ENCODE measurements around the gene ERC2. TPM values are rescaled to one million over a fixed set of nuclear protein-coding genes. Genes with fewer than 3 reads are reported as not detected.

The ERC2 gene
- total RNA-seq, 2 experiments from 2014 or later: not detected

GRCh38 chr3:55947406-55947805 is 520.9 kb downstream of the ERC2 start:
- Mint-ChIP-seq H3K27ac (no peak overlapping the region), H3K4me3 (no peak overlapping the region), H3K4me1 (no peaks in the 10 kb centered on the region), H3K9me3 (no peaks in the 10 kb centered on the region), H3K27me3 (no peaks in the 10 kb centered on the region), H3K36me3 (no peaks in the 10 kb centered on the region)
- DNase-seq (no peak), ATAC-seq (ENCODE audit: low read depth) (no peak)
- POLR2A ChIA-PET: no interaction called here

- Mint-ChIP-seq H3K36me3 (no peaks in the 10 kb centered on the region), H3K4me3 (no peak overlapping the region), H3K9me3 (no peaks in the 10 kb centered on the region), H3K27me3 (no peaks in the 10 kb centered on the region), H3K4me1 (no peaks in the 10 kb centered on the region), H3K27ac (no peak overlapping the region)
- ATAC-seq (ENCODE audit: low read depth) (no peak), DNase-seq (no peak)
- POLR2A ChIA-PET: no interaction called here
Observed at GRCh38 chr3:55946574-55947160, 521.6 kb downstream of the ERC2 start.

GRCh38 chr3:55942868-55943267 is 525.4 kb downstream of the ERC2 start:
- no peaks in the 10 kb centered on the region for H3K27me3 Mint-ChIP-seq
- DNase-seq: no peak
- no peaks in the 10 kb centered on the region for H3K9me3 Mint-ChIP-seq
- H3K36me3 Mint-ChIP-seq: no peaks in the 10 kb centered on the region
- no peak for ATAC-seq (ENCODE audit: low read depth)
- H3K27ac Mint-ChIP-seq: no peak overlapping the region
- H3K4me1 Mint-ChIP-seq: no peaks in the 10 kb centered on the region
- H3K4me3 Mint-ChIP-seq: no peak overlapping the region
- POLR2A ChIA-PET: no interaction called here

GRCh38 chr3:55939287-55939686 is 529.0 kb downstream of the ERC2 start:
- Mint-ChIP-seq H3K27ac (no peak overlapping the region), H3K27me3 (no peaks in the 10 kb centered on the region), H3K4me1 (no peaks in the 10 kb centered on the region), H3K36me3 (no peaks in the 10 kb centered on the region), H3K4me3 (no peak overlapping the region), H3K9me3 (no peaks in the 10 kb centered on the region)
- ATAC-seq (ENCODE audit: low read depth) (no peak), DNase-seq (no peak)
- POLR2A ChIA-PET: no interaction called here

GRCh38 chr3:55937301-55937700 is 531.0 kb downstream of the ERC2 start:
- Mint-ChIP-seq H3K27me3 (no peaks in the 10 kb centered on the region), H3K36me3 (no peaks in the 10 kb centered on the region), H3K4me3 (no peak overlapping the region), H3K9me3 (no peaks in the 10 kb centered on the region), H3K4me1 (no peaks in the 10 kb centered on the region), H3K27ac (no peak overlapping the region)
- DNase-seq: no peak
- no peak for ATAC-seq (ENCODE audit: low read depth)
- POLR2A ChIA-PET: no interaction called here

- H3K27ac Mint-ChIP-seq: no peak overlapping the region
Observed at GRCh38 chr3:55936549-55937052, 531.7 kb downstream of the ERC2 start.

GRCh38 chr3:55935241-55935640 is 533.0 kb downstream of the ERC2 start:
- ATAC-seq (ENCODE audit: low read depth) (no peak), DNase-seq (no peak)
- H3K36me3 Mint-ChIP-seq: no peaks in the 10 kb centered on the region
- H3K9me3 Mint-ChIP-seq: peaks cover 4% of the 10 kb centered on the region
- H3K4me1 Mint-ChIP-seq: no peaks in the 10 kb centered on the region
- no peak overlapping the region for H3K27ac Mint-ChIP-seq
- no peaks in the 10 kb centered on the region for H3K27me3 Mint-ChIP-seq
- POLR2A ChIA-PET: no interaction called here
- no peak overlapping the region for H3K4me3 Mint-ChIP-seq

More at GRCh38 chr3:55936549-55937052, 531.7 kb downstream of the ERC2 start:
- no peaks in the 10 kb centered on the region for H3K9me3 Mint-ChIP-seq
- no peak for ATAC-seq (ENCODE audit: low read depth)
- no peaks in the 10 kb centered on the region for H3K27me3 Mint-ChIP-seq
- no peaks in the 10 kb centered on the region for H3K4me1 Mint-ChIP-seq
- no peak for DNase-seq
- H3K36me3 Mint-ChIP-seq: no peaks in the 10 kb centered on the region
- H3K4me3 Mint-ChIP-seq: no peak overlapping the region
- POLR2A ChIA-PET: no interaction called here

GRCh38 chr3:55934771-55935170 is 533.5 kb downstream of the ERC2 start:
- Mint-ChIP-seq H3K4me1 (no peaks in the 10 kb centered on the region), H3K9me3 (peaks cover 4% of the 10 kb centered on the region), H3K27me3 (no peaks in the 10 kb centered on the region), H3K36me3 (no peaks in the 10 kb centered on the region), H3K27ac (no peak overlapping the region), H3K4me3 (no peak overlapping the region)
- no peak for DNase-seq
- POLR2A ChIA-PET: no interaction called here
- ATAC-seq (ENCODE audit: low read depth): no peak

GRCh38 chr3:55929154-55929869 is 539.0 kb downstream of the ERC2 start:
- Mint-ChIP-seq H3K4me1 (no peaks in the 10 kb centered on the region), H3K27ac (no peak overlapping the region), H3K36me3 (no peaks in the 10 kb centered on the region), H3K27me3 (no peaks in the 10 kb centered on the region), H3K9me3 (peaks cover 4% of the 10 kb centered on the region), H3K4me3 (no peak overlapping the region)
- POLR2A ChIA-PET: no interaction called here
- ATAC-seq (ENCODE audit: low read depth): no peak
- DNase-seq: no peak

GRCh38 chr3:55923626-55924025 is 544.6 kb downstream of the ERC2 start:
- Mint-ChIP-seq H3K27me3 (no peaks in the 10 kb centered on the region), H3K9me3 (no peaks in the 10 kb centered on the region), H3K4me3 (no peak overlapping the region), H3K27ac (no peak overlapping the region), H3K4me1 (no peaks in the 10 kb centered on the region), H3K36me3 (no peaks in the 10 kb centered on the region)
- no peak for ATAC-seq (ENCODE audit: low read depth)
- no peak for DNase-seq
- POLR2A ChIA-PET: no interaction called here

GRCh38 chr3:55923207-55923606 is 545.1 kb downstream of the ERC2 start:
- no peak overlapping the region for H3K4me3 Mint-ChIP-seq
- no peaks in the 10 kb centered on the region for H3K9me3 Mint-ChIP-seq
- ATAC-seq (ENCODE audit: low read depth) (no peak), DNase-seq (no peak)
- H3K27me3 Mint-ChIP-seq: no peaks in the 10 kb centered on the region
- H3K27ac Mint-ChIP-seq: no peak overlapping the region
- POLR2A ChIA-PET: no interaction called here
- no peaks in the 10 kb centered on the region for H3K4me1 Mint-ChIP-seq
- no peaks in the 10 kb centered on the region for H3K36me3 Mint-ChIP-seq

GRCh38 chr3:55912880-55913279 is 555.4 kb downstream of the ERC2 start:
- Mint-ChIP-seq H3K4me1 (no peaks in the 10 kb centered on the region), H3K36me3 (no peaks in the 10 kb centered on the region), H3K27me3 (no peaks in the 10 kb centered on the region), H3K4me3 (no peak overlapping the region), H3K27ac (no peak overlapping the region), H3K9me3 (no peaks in the 10 kb centered on the region)
- POLR2A ChIA-PET: no interaction called here
- ATAC-seq (ENCODE audit: low read depth) (no peak), DNase-seq (no peak)

GRCh38 chr3:55911266-55911665 is 557.0 kb downstream of the ERC2 start:
- no peaks in the 10 kb centered on the region for H3K9me3 Mint-ChIP-seq
- no peaks in the 10 kb centered on the region for H3K4me1 Mint-ChIP-seq
- POLR2A ChIA-PET: no interaction called here
- DNase-seq (no peak), ATAC-seq (ENCODE audit: low read depth) (no peak)
- H3K27ac Mint-ChIP-seq: no peak overlapping the region
- H3K4me3 Mint-ChIP-seq: no peak overlapping the region
- no peaks in the 10 kb centered on the region for H3K27me3 Mint-ChIP-seq
- H3K36me3 Mint-ChIP-seq: no peaks in the 10 kb centered on the region

- no peak overlapping the region for H3K4me3 Mint-ChIP-seq
- POLR2A ChIA-PET: no interaction called here
- H3K9me3 Mint-ChIP-seq: no peaks in the 10 kb centered on the region
- no peak for DNase-seq
- no peak for ATAC-seq (ENCODE audit: low read depth)
- no peaks in the 10 kb centered on the region for H3K36me3 Mint-ChIP-seq
- no peak overlapping the region for H3K27ac Mint-ChIP-seq
- H3K27me3 Mint-ChIP-seq: no peaks in the 10 kb centered on the region
- no peaks in the 10 kb centered on the region for H3K4me1 Mint-ChIP-seq
Observed at GRCh38 chr3:55910543-55910942, 557.7 kb downstream of the ERC2 start.

Data from activated naive CD8-positive, alpha-beta T cell treated with anti-CD3 and anti-CD28 coated beads, Interleukin-2, amount 10 ng/mL, durations not matched to agents 7 days and 5 days (primary cell).